GM04504 (cell line): ENCODE data around the gene KRT77.
"Not testable (repeated sequence)": the region's sequence is repeated elsewhere in the genome, so short reads cannot be mapped to it uniquely, and the experiment has no call there.

Experiments
- DNase-seq: peaks from one replicate; pipeline ENCODE4 v3.0.0-alpha.2; 2012; ENCODE audit warnings: low read depth

KRT77 gene

GRCh38 chr12:52674433-52674775, 28.9 kb downstream of the KRT77 start:
- DNase-seq, result no peak

- no peak for DNase-seq
Observed at GRCh38 chr12:52673713-52674432, 29.5 kb downstream of the KRT77 start.

- no peak for DNase-seq
Observed at GRCh38 chr12:52673217-52673616, 30.1 kb downstream of the KRT77 start.

- no peak for DNase-seq
Observed at GRCh38 chr12:52672321-52672933, 30.9 kb downstream of the KRT77 start.

DNA sequence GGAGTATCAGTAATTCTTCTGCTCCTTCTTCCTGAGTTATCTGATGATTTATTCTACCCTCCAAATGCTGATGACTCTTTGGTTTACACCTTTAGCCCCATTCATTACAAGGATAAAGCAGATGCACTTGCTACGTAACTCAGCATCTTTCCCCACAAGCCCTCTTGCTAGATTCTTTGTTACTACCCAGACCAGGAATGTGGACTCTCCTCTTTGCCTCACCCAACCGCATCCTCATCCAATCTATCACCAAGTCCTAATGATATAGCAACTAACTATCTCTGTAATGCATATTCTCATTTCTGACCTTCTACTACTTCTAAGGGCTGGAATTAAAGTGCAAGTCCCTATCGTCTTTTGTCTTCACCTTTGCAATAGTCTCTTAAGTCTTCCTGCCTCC, 32.4 kb downstream of the KRT77 start:
- DNase-seq, result no peak

DNA sequence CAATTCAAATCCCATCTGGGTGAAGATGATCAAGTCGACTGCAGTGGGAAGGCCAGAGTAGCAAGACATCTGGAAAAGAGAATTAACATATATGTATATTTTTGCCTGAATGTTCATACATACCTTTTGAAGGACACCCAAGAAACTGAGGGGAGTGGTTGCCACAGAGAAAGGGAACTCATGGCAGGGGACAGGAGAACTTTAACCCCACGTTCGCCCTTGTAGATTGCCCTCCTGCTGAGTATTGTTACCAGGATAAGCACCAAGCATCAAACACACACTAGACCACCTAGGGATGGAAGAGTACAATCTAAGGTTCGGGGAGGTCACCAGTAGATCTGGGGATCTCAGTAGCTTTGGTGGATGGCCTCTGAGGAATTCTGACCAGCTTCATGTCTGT, 32.8 kb downstream of the KRT77 start:
- DNase-seq, result no peak

- DNase-seq, result not testable (repeated sequence)
Observed at GRCh38 chr12:52669941-52670340, 33.4 kb downstream of the KRT77 start.

DNA sequence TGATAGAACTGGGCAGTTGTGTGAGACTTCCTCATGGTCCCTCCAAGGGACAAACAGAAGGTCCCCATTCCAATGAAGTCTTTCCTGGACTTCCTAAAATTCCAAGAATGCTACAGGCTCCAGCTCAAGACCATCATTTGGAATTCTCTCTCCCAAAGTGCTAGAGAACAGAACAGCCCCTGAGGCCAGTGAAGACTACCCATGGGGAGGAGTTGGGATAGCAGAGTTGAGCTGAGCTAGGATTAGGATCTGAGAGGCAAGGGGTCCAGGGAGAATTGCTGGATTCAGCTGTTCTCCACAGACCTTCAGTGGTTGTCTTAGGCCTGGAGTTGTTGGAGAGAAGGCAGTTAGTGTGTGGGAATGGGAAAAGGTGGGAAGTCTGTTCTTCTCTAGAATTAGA, 33.9 kb downstream of the KRT77 start:
- no peak for DNase-seq

DNA sequence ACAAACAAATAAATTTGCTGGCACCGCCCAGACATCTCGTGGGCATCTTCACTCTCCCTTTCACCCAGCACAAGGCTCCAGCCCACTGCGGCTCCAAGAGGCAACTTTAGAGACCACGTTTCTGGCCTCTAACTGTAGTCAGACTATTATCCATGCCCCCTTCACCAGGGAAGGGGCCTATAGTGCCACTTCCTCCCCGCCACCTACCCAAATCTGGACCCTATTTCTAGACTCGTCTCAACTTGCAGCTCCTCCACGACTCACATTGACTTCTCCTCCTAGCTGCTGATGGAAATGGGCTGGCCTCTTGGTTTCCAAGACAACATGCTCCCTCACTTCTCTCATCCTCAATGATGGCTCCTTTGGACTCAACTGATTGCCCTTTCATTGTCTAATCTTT, 35.4 kb downstream of the KRT77 start:
- DNase-seq, result no peak

- DNase-seq, result no peak
Observed at GRCh38 chr12:52667509-52667908, 35.8 kb downstream of the KRT77 start.

DNA sequence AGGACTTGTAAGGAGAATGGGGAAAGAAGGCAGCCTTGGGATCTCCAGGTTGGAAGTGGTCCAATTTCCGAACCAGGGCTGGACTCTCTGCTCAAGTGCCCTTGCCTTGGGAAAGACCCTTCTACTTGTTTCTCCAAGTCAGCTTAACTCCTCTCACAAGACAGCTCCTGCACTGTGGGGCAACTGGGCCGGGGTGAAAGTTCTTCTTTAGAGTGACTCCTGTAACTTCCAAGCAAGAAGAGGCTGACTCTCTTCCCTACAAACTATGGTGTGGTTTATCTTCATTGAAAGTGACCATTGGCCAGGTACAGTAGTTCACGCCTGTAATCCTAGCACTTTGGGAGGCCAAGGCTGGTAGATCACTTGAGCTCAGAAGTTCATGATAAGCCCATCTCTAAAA, 36.9 kb downstream of the KRT77 start:
- DNase-seq, result no peak

GRCh38 chr12:52663420-52663819, 39.9 kb downstream of the KRT77 start:
- no peak for DNase-seq

GRCh38 chr12:52662918-52663229, 40.5 kb downstream of the KRT77 start:
- no peak for DNase-seq

GRCh38 chr12:52662093-52662917, 41.0 kb downstream of the KRT77 start:
- no peak for DNase-seq

- no peak for DNase-seq
Observed at GRCh38 chr12:52661668-52662067, 41.7 kb downstream of the KRT77 start.

DNA sequence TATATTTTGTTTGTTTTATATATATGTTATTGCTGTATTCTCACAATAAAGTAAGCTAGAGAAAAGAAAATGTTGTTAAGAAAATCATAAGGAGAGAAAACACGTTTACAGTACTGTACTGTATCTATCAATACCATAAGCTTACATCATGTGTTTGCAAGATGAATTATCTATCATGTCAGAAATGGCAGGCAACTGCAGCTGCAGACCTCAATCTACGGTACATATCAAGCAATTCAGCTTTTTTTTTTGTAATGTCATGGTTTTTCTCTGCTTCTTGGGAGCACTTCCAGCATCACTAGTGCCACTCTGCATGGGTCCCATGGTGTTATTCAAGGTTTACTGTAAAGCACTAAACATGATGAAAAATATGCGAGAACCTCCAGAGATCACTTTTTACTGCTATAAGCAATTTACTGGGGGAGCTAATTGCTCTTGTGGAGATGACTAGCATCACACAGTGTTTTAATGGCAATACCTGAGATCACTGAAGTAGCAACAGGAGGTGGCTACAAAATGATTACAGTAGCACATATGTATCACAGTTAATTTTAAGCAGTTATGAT, 42.3 kb downstream of the KRT77 start:
- no peak for DNase-seq

- no peak for DNase-seq
Observed at GRCh38 chr12:52659951-52660350, 43.4 kb downstream of the KRT77 start.

DNA sequence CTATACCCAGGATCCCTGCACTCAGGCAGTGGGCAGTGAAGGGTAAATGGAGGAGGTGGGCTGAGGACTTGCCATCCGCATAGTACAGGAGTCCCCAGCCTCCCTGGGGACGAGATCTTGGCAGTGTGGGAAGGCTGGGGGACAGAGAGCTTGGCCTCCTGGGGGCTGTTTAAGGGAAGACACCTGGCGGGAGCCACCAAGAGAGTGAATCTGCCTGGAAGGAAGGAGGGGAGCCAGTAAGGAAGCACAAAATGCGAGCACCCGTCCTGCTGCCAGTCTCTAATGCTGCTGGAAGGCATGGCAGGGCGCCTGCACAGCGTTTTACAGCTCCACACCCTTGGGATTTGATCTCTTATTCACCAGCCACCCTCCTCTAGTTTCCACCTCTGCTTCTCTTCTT, 43.9 kb downstream of the KRT77 start:
- DNase-seq, result no peak

GRCh38 chr12:52658196-52658595, 45.1 kb downstream of the KRT77 start:
- no peak for DNase-seq

- no peak for DNase-seq
Observed at GRCh38 chr12:52657250-52657902, 45.9 kb downstream of the KRT77 start.

GRCh38 chr12:52656616-52657015, 46.7 kb downstream of the KRT77 start:
- DNase-seq, result no peak

DNA sequence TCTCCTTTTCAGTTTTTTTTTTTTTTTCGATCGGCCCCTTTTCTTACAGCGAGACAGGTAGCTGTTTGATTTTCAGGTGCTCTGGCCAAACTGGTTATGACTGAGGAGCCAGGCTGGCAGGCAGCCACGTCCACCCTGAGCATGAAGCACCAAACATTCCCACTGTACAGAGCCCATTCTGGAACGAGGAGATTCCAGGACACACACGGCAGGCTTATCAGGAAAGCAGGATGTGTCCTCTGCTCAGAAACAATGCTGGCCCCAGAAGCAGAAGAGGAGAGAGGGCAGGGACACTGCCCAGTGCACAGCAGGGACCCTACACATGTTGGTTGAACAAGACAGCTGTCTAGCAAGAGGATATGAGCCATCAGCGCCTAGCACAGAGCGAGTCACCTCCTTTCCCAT, 47.6 kb downstream of the KRT77 start:
- no peak for DNase-seq

DNA sequence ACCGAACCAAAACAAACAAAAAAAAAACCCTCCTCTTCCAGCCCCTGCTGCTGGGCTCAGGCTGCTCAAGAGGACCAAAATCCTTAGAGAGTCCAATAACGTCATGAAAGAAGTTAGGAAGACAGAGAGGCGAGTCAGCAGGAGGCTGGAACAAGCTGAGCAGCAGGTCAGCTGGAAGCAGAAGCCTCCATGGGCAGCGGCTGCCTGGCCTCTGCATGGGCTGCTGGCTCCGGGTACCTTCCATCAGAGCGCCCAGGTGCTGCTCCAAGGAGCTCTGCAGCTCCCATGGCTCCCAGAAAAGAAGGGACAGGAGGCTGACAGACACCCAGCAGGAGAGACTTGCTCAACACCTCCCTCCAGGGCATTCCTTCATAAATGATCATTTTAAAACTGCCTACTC, 48.1 kb downstream of the KRT77 start:
- DNase-seq, result no peak
